Measurements from ENCODE around the gene TCTN1. TPM values are rescaled to one million over a fixed set of nuclear protein-coding genes. Genes with fewer than 3 reads are reported as not detected.
A peak's percentile ranks its signal among the peaks of the same experiment; 100 is the strongest.

TCTN1 gene
- total and polyA plus RNA-seq, 2 donors = 22.5 to 82.5 TPM

DNA sequence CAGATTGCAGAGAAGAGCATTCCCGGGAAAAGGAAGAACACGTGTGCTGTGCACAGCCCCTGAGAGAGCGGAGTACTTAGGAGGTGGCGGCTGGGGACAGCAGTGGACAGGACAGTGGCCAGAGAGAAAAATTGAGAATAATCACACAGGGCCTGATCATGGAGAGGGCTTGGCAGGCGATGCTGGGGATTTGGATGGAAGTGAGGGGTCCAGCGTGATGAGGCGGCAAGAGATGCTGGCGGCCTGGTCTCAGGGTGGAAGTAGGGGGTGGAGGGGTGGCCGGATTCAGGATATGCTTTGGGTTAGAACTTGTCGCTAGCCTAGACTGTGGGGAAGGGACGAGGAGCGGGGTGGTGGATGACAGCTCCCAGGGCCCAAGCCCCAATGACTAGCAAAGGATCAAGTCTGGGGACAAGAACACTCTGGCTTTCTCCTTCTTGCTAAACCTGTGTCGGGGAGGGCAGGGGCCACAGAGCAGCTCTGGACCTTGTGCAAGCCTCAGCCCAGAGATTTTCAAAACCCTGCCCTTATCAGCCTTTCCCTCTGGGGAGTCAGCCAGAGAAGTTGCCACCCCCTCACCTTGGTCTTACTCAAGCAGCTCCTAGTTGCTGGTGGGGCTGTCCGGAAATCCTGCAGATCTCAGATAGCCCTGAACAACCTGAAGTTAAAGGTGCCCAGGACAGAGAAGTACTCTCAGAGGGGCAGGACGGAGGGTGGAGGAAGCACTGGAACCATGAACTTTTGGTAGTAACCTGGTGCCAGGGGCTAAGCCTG lies 73.7 kb downstream of the TCTN1 start:
- DNase-seq (ENCODE audit: extremely low spot score) = no peak
- 95% methylated on average over 15 of the region's 15 CpGs for WGBS
- Histone ChIP-seq H3K27ac (ENCODE audit: low read depth) (no peak overlapping the region), H3K4me3 (ENCODE audit: low read depth, low read length) (no peak overlapping the region), H3K4me1 (ENCODE audit: insufficient read depth) (no peaks in the 10 kb centered on the region), H3K36me3 (ENCODE audit: insufficient read depth) (peaks cover 2% of the 10 kb centered on the region)

DNA sequence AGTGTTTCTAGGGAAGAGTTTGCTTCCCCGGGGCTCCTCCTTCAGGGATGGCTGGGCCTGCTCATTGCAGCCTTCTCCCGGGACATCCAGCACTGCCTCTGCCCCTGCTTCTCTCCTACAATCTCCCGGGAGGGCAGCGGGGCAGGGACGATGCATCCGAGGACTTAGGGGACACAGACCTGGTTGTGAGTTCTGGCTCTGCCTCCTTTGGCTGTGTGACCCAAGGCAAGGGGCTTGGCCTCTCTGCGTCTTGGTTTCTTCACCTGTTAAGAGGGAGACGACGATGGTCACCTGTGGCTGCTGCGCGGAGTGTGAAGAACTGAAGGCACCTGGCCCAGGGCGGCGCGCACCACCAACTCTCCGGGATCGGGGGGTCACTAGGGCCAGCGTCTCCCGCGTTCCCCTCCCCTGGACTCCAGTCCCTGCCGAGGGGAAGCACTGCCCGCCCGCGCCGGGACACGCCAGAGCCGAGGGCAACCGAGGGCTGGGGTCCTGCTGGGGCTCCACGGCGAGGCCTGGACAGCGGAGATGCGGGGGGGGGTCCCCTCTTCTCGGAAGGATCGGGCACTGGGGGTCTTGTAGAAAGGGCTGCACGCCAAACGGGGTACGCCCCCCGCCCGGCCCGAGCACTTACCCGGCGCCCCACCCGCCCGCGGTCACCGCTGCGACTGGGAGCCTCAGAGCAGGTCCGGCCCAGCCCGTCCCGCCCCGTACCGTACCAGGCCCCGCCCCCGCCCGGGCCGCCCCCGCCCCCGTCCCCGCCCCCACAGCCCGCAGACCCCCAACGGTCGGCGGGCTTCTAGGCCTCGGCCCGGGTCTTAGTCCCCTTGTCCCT lies 74.7 kb downstream of the TCTN1 start, which contains the start of gene HVCN1:
Gene HVCN1, minus strand, starts transcription at position 670 of the 835 bp plus-strand sequence. CDS start 5,870 bp downstream, outside the sequence.
- H3K36me3 ChIP-seq (ENCODE audit: insufficient read depth) = peaks cover 2% of the 10 kb centered on the region
- H3K4me1 ChIP-seq (ENCODE audit: insufficient read depth) = no peaks in the 10 kb centered on the region
- WGBS = 6% methylated on average over 61 of the region's 64 CpGs
- no peak for DNase-seq (ENCODE audit: extremely low spot score)
- peak within 1 kb of the TSS; percentile 70 for H3K27ac ChIP-seq (ENCODE audit: low read depth)
- H3K4me3 ChIP-seq (ENCODE audit: low read depth, low read length) = peak within 1 kb of the TSS; percentile 70

DNA sequence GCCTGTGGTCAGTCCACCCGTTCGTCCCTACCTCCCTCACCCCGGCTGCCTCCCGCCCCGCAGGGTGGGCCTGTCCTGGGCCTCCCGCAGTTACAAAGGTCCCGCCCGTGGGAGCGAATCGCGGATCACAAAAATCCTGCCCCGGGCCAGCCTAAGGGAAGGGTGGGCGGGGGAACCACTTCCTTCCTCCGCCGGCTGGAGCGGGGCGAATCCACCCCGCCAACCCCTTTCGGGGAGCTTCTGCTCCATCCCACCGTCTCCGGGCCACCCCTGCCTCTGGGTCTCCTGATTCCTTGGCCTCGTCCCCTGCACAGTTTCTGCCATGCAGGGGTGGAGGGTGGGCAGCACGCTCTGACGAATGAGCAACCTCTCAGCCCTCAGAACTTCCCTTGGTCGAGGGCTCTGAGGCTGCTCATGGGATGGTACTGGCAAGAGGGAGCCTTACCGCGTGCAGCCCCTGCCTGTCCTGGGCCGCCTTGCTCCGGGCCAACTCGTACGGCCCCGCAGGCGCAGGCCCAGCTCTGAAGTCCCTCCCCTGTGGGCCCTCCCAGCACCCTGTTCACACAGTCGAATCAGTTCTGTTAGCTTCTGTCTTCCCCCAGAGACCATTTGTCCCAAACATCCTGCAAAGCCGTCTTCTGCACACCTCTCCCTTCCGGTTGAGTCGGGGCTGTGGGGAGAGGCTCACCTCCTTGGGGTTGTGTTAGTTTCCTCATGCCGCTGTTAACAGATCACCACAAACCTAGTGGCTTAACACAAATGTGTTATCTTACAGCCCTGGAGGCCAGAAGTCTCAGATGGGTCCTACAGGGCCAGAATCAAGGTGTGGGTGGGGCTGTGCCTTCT lies 75.6 kb downstream of the TCTN1 start:
- H3K4me1 ChIP-seq (ENCODE audit: insufficient read depth) = no peaks in the 10 kb centered on the region
- DNase-seq (ENCODE audit: extremely low spot score) = no peak
- H3K27ac ChIP-seq (ENCODE audit: low read depth) = peak overlapping the region; percentile 70
- H3K36me3 ChIP-seq (ENCODE audit: insufficient read depth) = no peaks in the 10 kb centered on the region
- H3K4me3 ChIP-seq (ENCODE audit: low read depth, low read length) = peak overlapping the region; percentile 70
- WGBS = 4% methylated on average over 38 of the region's 38 CpGs

DNA sequence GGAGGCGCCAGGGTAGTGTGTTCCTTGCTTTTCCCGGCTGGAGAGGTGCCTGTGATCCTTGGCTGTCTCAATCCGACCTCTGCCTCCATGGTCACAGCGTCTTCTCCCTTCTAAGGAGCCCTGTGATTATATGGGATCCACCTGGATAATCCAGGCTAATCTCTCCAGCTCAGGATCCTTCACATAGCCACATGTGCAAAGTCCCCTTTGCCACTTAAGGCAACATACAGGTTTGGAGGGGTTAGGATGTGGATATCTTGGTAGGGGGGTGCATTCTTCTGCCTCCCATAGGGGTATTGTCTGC lies 76.2 kb downstream of the TCTN1 start:
- H3K4me3 ChIP-seq (ENCODE audit: low read depth, low read length) = no peak overlapping the region
- peak overlapping the region; percentile 18 for H3K27ac ChIP-seq (ENCODE audit: low read depth)
- no peaks in the 10 kb centered on the region for H3K36me3 ChIP-seq (ENCODE audit: insufficient read depth)
- no peaks in the 10 kb centered on the region for H3K4me1 ChIP-seq (ENCODE audit: insufficient read depth)
- DNase-seq (ENCODE audit: extremely low spot score) = no peak
- WGBS = 67% methylated on average over 4 of the region's 4 CpGs

DNA sequence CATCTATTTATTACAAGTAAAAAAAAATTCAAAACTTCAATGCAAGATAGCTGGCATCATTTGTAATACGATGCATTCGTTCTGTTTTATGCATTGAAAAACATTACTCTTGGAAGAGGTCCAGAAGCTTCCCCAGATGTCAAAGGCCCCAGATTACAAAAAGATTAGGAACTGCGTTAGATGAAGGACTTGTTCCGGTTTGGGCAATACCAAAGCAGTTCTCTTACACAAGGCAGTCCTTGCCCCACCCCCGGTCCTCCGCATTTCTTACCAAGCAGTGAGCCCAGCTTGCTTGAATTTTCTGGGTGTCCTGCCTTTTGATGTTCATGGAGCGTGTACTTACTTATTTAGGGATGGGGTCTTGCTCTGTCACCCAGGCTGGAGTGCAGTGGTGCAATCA lies 79.8 kb downstream of the TCTN1 start:
- no peaks in the 10 kb centered on the region for H3K4me1 ChIP-seq (ENCODE audit: insufficient read depth)
- H3K36me3 ChIP-seq (ENCODE audit: insufficient read depth) = no peaks in the 10 kb centered on the region
- H3K27ac ChIP-seq (ENCODE audit: low read depth) = no peak overlapping the region
- DNase-seq (ENCODE audit: extremely low spot score) = no peak
- WGBS = 63% methylated on average over 7 of the region's 7 CpGs
- H3K4me3 ChIP-seq (ENCODE audit: low read depth, low read length) = no peak overlapping the region

DNA sequence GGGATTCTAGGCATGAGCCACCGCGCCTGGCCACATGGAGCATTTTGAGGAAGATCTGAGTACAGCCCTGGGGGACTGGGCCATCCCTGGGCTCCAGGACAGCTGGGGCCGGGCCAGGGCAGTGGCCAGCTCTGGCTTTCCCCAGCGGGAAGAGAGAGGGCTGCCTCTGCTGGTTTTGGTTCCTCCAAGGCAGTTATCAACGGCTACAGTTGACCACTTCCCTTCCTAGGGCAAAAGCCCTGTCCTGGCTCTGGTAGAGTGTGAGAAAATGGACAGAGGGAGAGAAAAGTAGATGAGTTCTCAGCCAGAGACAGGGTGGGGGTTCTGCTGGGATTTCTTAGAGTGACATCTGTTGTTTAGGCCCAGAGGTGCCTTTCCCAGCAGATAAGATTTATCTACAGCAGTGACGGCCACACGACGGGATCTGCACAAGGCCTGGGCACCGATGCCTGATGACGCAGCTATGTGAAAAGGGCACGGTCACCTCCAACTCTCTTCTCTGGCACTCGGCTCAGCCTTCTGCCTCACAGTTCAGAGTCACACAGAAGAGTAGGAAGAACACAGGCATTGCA lies 80.5 kb downstream of the TCTN1 start:
- 80% methylated on average over 12 of the region's 12 CpGs for WGBS
- DNase-seq (ENCODE audit: extremely low spot score) = no peak
- no peak overlapping the region for H3K27ac ChIP-seq (ENCODE audit: low read depth)
- H3K4me1 ChIP-seq (ENCODE audit: insufficient read depth) = no peaks in the 10 kb centered on the region
- no peaks in the 10 kb centered on the region for H3K36me3 ChIP-seq (ENCODE audit: insufficient read depth)
- H3K4me3 ChIP-seq (ENCODE audit: low read depth, low read length) = no peak overlapping the region

DNA sequence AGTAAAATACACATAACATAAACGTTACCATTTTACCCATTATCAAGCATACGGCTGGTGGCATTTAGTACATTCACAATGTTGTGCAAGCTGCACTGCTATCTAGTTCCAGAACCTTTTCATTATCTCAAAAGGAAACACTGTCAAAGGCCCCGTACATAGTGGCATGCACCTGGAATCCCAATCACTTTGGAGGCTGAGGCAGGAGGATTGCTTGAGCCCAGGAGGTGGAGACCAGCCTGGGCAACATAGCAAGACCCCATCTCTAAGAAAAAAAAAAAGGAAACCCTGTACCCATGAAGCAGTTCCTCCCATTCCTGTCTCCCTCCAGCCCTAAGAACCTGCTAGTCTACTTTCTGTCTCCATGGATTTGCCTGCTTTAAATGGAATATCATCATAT lies 82.4 kb downstream of the TCTN1 start:
- 84% methylated on average over 3 of the region's 3 CpGs for WGBS

DNA sequence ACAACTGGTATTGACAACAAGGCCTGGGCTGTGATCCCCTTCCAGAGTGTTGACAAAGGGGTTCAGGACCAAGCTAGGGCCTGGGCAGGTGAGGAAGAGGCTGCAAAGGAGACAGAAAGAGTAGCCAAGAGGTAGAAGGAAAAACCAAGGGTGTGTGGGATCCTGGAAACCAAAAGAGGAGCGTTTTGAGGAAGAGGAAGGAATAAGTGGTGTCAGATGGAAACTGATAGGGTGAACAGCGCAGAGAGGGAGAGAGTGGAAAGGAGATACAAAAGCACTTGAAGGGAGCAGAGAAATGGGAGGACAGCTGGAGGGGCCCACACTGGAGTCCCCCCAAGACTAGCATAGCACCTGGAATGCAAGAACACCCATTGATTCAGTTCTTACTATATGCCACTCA lies 83.3 kb downstream of the TCTN1 start:
- WGBS = 89% methylated on average over 2 of the region's 2 CpGs
- no peak for DNase-seq (ENCODE audit: extremely low spot score)
- Histone ChIP-seq H3K27ac (ENCODE audit: low read depth) (no peak overlapping the region), H3K4me3 (ENCODE audit: low read depth, low read length) (no peak overlapping the region), H3K4me1 (ENCODE audit: insufficient read depth) (no peaks in the 10 kb centered on the region), H3K36me3 (ENCODE audit: insufficient read depth) (no peaks in the 10 kb centered on the region)

More for the DNA sequence above, 82.4 kb downstream of the TCTN1 start:
- no peaks in the 10 kb centered on the region for H3K4me1 ChIP-seq (ENCODE audit: insufficient read depth)
- no peaks in the 10 kb centered on the region for H3K36me3 ChIP-seq (ENCODE audit: insufficient read depth)
- no peak for DNase-seq (ENCODE audit: extremely low spot score)
- H3K4me3 ChIP-seq (ENCODE audit: low read depth, low read length) = no peak overlapping the region
- H3K27ac ChIP-seq (ENCODE audit: low read depth) = no peak overlapping the region

DNA sequence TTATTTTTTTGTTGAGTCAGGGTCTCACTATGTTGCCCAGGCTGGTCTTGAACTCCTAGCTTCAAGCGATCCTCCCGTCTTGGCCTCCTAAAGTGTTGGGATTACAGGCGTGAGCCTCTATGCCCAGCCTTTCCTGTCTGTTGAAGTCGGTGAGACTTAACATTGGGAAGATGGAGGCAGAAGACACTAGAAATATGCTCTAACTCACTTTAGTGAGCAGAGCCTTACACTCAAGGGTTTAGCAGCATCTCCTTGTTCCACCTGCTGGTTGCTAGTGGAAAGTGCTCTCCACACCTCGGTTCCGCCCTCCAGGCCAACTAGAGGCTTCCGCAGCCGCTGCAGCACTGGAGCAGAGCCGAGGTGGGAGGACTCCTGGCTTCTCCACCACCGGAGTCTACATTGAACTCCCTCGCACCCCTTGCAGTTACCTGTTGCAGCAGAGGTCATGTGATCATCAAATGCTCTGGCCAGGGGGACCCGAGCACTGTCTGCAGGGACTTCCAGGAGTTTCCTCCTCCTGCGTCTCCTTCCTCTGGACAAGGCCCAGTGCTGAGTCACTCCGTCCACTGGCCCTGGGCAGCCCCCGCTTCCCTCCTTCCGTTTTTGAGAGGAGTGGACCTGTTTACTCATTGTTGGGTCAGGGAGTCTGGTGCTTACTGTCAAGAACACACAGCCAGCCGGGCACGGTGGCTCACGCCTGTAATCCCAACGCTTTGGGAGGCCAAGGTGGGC lies 84.4 kb downstream of the TCTN1 start:
- whole genome bisulfite sequencing = 34% methylated on average over 20 of the region's 20 CpGs

More for the DNA sequence above, 84.4 kb downstream of the TCTN1 start:
- DNase-seq (ENCODE audit: extremely low spot score) = peak; percentile 40
- H3K4me1 ChIP-seq (ENCODE audit: insufficient read depth) = no peaks in the 10 kb centered on the region
- H3K4me3 ChIP-seq (ENCODE audit: low read depth, low read length) = no peak overlapping the region
- H3K27ac ChIP-seq (ENCODE audit: low read depth) = no peak overlapping the region
- no peaks in the 10 kb centered on the region for H3K36me3 ChIP-seq (ENCODE audit: insufficient read depth)

Small RNAs within 50 kb of the gene (small RNA-seq; reads per million reads assigned to genes)
- not detected for gene RN7SL387P

Other genes starting within 250 kb of the TCTN1 start
- gene ANAPC7, start 210.4 kb upstream of the TCTN1 start, total RNA-seq = 56.6 TPM
- gene ANAPC7, start 210.4 kb upstream of the TCTN1 start, polyA plus RNA-seq = 39.4 TPM
- gene ARPC3, start 163.8 kb upstream of the TCTN1 start, total RNA-seq = 151 TPM
- 220 TPM for gene ARPC3, start 163.8 kb upstream of the TCTN1 start, polyA plus RNA-seq
- 17.2 TPM for gene GPN3, start 145.9 kb upstream of the TCTN1 start, total RNA-seq
- 41.2 TPM for gene GPN3, start 145.9 kb upstream of the TCTN1 start, polyA plus RNA-seq
- 17.0 TPM for gene FAM216A, start 145.3 kb upstream of the TCTN1 start, total RNA-seq
- gene FAM216A, start 145.3 kb upstream of the TCTN1 start, polyA plus RNA-seq = 10.7 TPM
- gene VPS29, start 112.0 kb upstream of the TCTN1 start, total RNA-seq = 114 TPM
- gene VPS29, start 112.0 kb upstream of the TCTN1 start, polyA plus RNA-seq = 158 TPM
- 2.1 TPM for gene RAD9B, start 111.8 kb upstream of the TCTN1 start, total RNA-seq
- 0.51 TPM for gene RAD9B, start 111.8 kb upstream of the TCTN1 start, polyA plus RNA-seq
- 15.0 TPM for gene PPTC7, start 30.8 kb upstream of the TCTN1 start, total RNA-seq
- gene PPTC7, start 30.8 kb upstream of the TCTN1 start, polyA plus RNA-seq = 20.8 TPM
- 9.9 TPM for gene HVCN1, start 75.0 kb downstream of the TCTN1 start, total RNA-seq
- 9.7 TPM for gene HVCN1, start 75.0 kb downstream of the TCTN1 start, polyA plus RNA-seq
- gene PPP1CC, start 128.8 kb downstream of the TCTN1 start, total RNA-seq = 203 TPM
- gene PPP1CC, start 128.8 kb downstream of the TCTN1 start, polyA plus RNA-seq = 110 TPM
- gene CCDC63, start 232.9 kb downstream of the TCTN1 start, total RNA-seq = not detected
- not detected for gene CCDC63, start 232.9 kb downstream of the TCTN1 start, polyA plus RNA-seq

Data from urinary bladder (tissue), 4 donors.